ENCODE results near the gene SMARCC2. TPM values are rescaled to one million over a fixed set of nuclear protein-coding genes. Genes with fewer than 3 reads are reported as not detected.
A peak's percentile ranks its signal among the peaks of the same experiment; 100 is the strongest.

SMARCC2 gene
- total RNA-seq, 2 experiments from 2014 or later, result 68.3 to 137 TPM

- TSS peak; percentile 43 for BruUV-seq (replicated peaks)
- H3K4me2 ChIP-seq (ENCODE audit: low read length), result no peak overlapping the region
- intact Hi-C loops (cut with micrococcal nuclease; ENCODE audit: unreplicated experiment), result no loop called here
- TF ChIP-seq CTCF (conservative IDR thresholded peaks at IDR 0.05; ENCODE audit: low read length), result no peak
- TF ChIP-seq EZH2phosphoT487 (IDR thresholded peaks at IDR 0.05; ENCODE audit: borderline replicate concordance, low read depth, low read length), result no peak
- H3K4me1 ChIP-seq (ENCODE audit: insufficient read depth, low read length, poor library complexity, severe bottlenecking), result no peaks in the 10 kb centered on the region
- no peak overlapping the region for H2AFZ ChIP-seq (ENCODE audit: low read length)
- no peak for DNase-seq (ENCODE audit: low spot score)
- CTCF ChIA-PET (ENCODE audit: unreplicated experiment), result no interaction called here
- POLR2A ChIA-PET, result interaction anchor here (0.6 kb wide), 2 partner anchors 13 to 524 kb away, joined by 5 to 8 read pairs; no protein-coding TSS in a partner anchor
- H3K79me2 ChIP-seq (ENCODE audit: insufficient read depth, low read depth, low read length), result no peaks in the 10 kb centered on the region
- H3K9me3 ChIP-seq (ENCODE audit: low read length), result no peaks in the 10 kb centered on the region
- no peaks in the 10 kb centered on the region for H4K20me1 ChIP-seq (ENCODE audit: insufficient read depth, low read length)
- no peaks in the 10 kb centered on the region for H3K9me2 ChIP-seq (ENCODE audit: insufficient read depth, low read length)
- H3K36me3 ChIP-seq (ENCODE audit: insufficient read depth, low read length), result peaks cover 93% of the 10 kb centered on the region
- no peak overlapping the region for H3K4me3 ChIP-seq (ENCODE audit: low read depth, low read length, poor library complexity, severe bottlenecking)
- no peak overlapping the region for H3K27ac ChIP-seq (ENCODE audit: low read depth, low read length, poor library complexity, severe bottlenecking)
Observed at GRCh38 chr12:56137853-56138571, 51.3 kb downstream of the SMARCC2 start.

GRCh38 chr12:56134897-56135296 lies 54.4 kb downstream of the SMARCC2 start:
- Histone ChIP-seq H3K9me3 (ENCODE audit: low read length) (0 out of 2 replicates have a peak, but pooled peaks cover 10% of the 10 kb centered on the region), H3K9me2 (ENCODE audit: insufficient read depth, low read length) (no peaks in the 10 kb centered on the region), H2AFZ (ENCODE audit: low read length) (no peak overlapping the region), H3K36me3 (ENCODE audit: insufficient read depth, low read length) (peaks cover 98% of the 10 kb centered on the region), H3K4me1 (ENCODE audit: insufficient read depth, low read length, poor library complexity, severe bottlenecking) (peaks cover 1% of the 10 kb centered on the region), H3K27ac (ENCODE audit: low read depth, low read length, poor library complexity, severe bottlenecking) (no peak overlapping the region), H3K79me2 (ENCODE audit: insufficient read depth, low read depth, low read length) (peaks cover under 1% of the 10 kb centered on the region; the same call in 1 of the 2 replicates), H3K4me2 (ENCODE audit: low read length) (no peak overlapping the region), H4K20me1 (ENCODE audit: insufficient read depth, low read length) (no peaks in the 10 kb centered on the region), H3K4me3 (ENCODE audit: low read depth, low read length, poor library complexity, severe bottlenecking) (no peak overlapping the region)
- DNase-seq (ENCODE audit: low spot score), result no peak
- CTCF ChIA-PET (ENCODE audit: unreplicated experiment), result no interaction called here
- TF ChIP-seq CTCF (conservative IDR thresholded peaks at IDR 0.05; ENCODE audit: low read length) (no peak), EZH2phosphoT487 (IDR thresholded peaks at IDR 0.05; ENCODE audit: borderline replicate concordance, low read depth, low read length) (no peak)
- POLR2A ChIA-PET, result no interaction called here
- BruUV-seq (replicated peaks), result no TSS peak
- intact Hi-C loops (cut with micrococcal nuclease; ENCODE audit: unreplicated experiment), result no loop called here

GRCh38 chr12:56130876-56131275 lies 58.4 kb downstream of the SMARCC2 start:
- H3K4me1 ChIP-seq (ENCODE audit: insufficient read depth, low read length, poor library complexity, severe bottlenecking), result peaks cover 26% of the 10 kb centered on the region
- H3K9me3 ChIP-seq (ENCODE audit: low read length), result 0 out of 2 replicates have a peak, but pooled peaks cover 10% of the 10 kb centered on the region
- ChIA-PET POLR2A (no interaction called here), CTCF (ENCODE audit: unreplicated experiment) (no interaction called here)
- no peak overlapping the region for H3K4me2 ChIP-seq (ENCODE audit: low read length)
- H4K20me1 ChIP-seq (ENCODE audit: insufficient read depth, low read length), result no peaks in the 10 kb centered on the region
- no peaks in the 10 kb centered on the region for H3K9me2 ChIP-seq (ENCODE audit: insufficient read depth, low read length)
- H3K27ac ChIP-seq (ENCODE audit: low read depth, low read length, poor library complexity, severe bottlenecking), result no peak overlapping the region
- DNase-seq (ENCODE audit: low spot score), result no peak
- H3K36me3 ChIP-seq (ENCODE audit: insufficient read depth, low read length), result peaks cover 58% of the 10 kb centered on the region
- TF ChIP-seq CTCF (conservative IDR thresholded peaks at IDR 0.05; ENCODE audit: low read length), result no peak
- TF ChIP-seq EZH2phosphoT487 (IDR thresholded peaks at IDR 0.05; ENCODE audit: borderline replicate concordance, low read depth, low read length), result no peak
- H2AFZ ChIP-seq (ENCODE audit: low read length), result no peak overlapping the region
- peaks cover 18% of the 10 kb centered on the region; the same call in 1 of the 2 replicates for H3K79me2 ChIP-seq (ENCODE audit: insufficient read depth, low read depth, low read length)
- intact Hi-C loops (cut with micrococcal nuclease; ENCODE audit: unreplicated experiment), result no loop called here
- BruUV-seq (replicated peaks), result no TSS peak
- H3K4me3 ChIP-seq (ENCODE audit: low read depth, low read length, poor library complexity, severe bottlenecking), result no peak overlapping the region
